HG03575 (cell line): Measurements from ENCODE around the gene DOLPP1.
"Not testable (repeated sequence)": the region's sequence is repeated elsewhere in the genome, so short reads cannot be mapped to it uniquely, and the experiment has no call there.

ENCODE experiments used
- ATAC-seq: cut with Tn5 transposase; IDR thresholded peaks from one replicate; pipeline ENCODE4 v1.9.1; 2021; ENCODE audit not compliant: unreplicated experiment, insufficient number of reproducible peaks, low FRiP score; ENCODE audit errors: extremely low read depth

DOLPP1 gene

GRCh38 chr9:129130271-129130670 is 49.4 kb downstream of the DOLPP1 start:
- ATAC-seq: not testable (repeated sequence)

- ATAC-seq: no peak
These were observed 49.9 kb downstream of the DOLPP1 start for GRCh38 chr9:129130791-129131190.

GRCh38 chr9:129131300-129132145 is 50.6 kb downstream of the DOLPP1 start:
- ATAC-seq: no peak

- no peak for ATAC-seq
These were observed 52.2 kb downstream of the DOLPP1 start for GRCh38 chr9:129133082-129133481.

GRCh38 chr9:129135476-129135875 is 54.6 kb downstream of the DOLPP1 start:
- no peak for ATAC-seq

- no peak for ATAC-seq
These were observed 55.6 kb downstream of the DOLPP1 start for GRCh38 chr9:129136446-129137035.

GRCh38 chr9:129137292-129138143 is 56.6 kb downstream of the DOLPP1 start:
- no peak for ATAC-seq

- ATAC-seq: no peak
These were observed 57.2 kb downstream of the DOLPP1 start for GRCh38 chr9:129138144-129138462.

- no peak for ATAC-seq
These were observed 57.7 kb downstream of the DOLPP1 start for GRCh38 chr9:129138476-129139232.

GRCh38 chr9:129139233-129139992 is 58.5 kb downstream of the DOLPP1 start:
- no peak for ATAC-seq

- ATAC-seq: peak; percentile 28
These were observed 59.1 kb downstream of the DOLPP1 start for GRCh38 chr9:129139993-129140396.
